ENCODE measurements around the gene GALNS. TPM values are rescaled to one million over a fixed set of nuclear protein-coding genes. Genes with fewer than 3 reads are reported as not detected.
"Not testable (repeated sequence)": the region's sequence is repeated elsewhere in the genome, so short reads cannot be mapped to it uniquely, and the experiment has no call there.

Gene GALNS, protein sequence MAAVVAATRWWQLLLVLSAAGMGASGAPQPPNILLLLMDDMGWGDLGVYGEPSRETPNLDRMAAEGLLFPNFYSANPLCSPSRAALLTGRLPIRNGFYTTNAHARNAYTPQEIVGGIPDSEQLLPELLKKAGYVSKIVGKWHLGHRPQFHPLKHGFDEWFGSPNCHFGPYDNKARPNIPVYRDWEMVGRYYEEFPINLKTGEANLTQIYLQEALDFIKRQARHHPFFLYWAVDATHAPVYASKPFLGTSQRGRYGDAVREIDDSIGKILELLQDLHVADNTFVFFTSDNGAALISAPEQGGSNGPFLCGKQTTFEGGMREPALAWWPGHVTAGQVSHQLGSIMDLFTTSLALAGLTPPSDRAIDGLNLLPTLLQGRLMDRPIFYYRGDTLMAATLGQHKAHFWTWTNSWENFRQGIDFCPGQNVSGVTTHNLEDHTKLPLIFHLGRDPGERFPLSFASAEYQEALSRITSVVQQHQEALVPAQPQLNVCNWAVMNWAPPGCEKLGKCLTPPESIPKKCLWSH
- 28.9 and 34.1 TPM in 2 replicates for total RNA-seq (2014; rRNA removed; shearing (Covaris generic))

DNA sequence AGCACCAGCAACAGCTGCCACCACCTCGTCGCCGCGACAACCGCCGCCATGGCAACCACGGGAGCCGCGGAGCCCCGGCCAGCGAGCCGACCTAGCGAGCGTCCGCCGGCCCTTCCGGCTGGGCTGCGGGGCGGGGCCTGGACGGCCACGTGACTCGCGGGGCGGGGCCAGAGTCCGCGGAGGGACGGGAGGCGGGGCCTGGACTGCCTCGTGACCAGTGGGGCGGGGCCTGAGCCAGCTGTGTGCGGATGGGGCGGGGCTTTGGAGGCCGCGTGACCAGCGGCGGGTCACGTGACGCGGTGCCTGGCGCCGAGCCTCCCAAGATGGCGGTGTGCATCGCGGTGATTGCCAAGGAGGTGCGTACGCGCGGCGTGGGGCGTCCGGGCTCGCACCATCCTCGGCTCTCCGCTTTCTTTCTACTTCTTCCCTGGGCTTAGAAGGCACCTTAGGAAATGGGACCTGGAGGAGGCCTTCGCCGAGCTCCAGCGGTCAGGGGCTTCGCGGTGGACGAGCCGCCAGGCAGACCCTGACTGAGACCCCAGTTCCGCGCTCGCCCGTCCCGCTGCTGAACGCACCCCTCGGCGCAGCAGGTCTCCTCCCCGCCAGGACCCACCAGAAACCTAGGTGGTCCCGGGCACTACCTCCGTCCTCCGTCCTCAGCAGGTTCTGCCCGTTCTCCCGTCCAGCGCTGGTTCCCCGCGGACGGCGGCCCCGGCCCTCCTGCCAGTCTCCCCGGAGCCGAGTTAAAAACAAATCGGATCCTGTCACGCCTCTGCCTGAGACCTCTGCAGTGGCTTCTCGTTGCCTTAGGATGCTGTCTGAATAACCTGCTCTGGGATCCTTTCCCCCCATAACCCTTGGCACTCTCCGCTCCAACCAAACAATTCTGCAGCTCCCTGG, at the start of gene GALNS, which contains the start of gene TRAPPC2L:
GALNS (minus strand) TSS at position 120 of the 900 bp plus-strand sequence; CDS start at position 50, 70 bp downstream.
TRAPPC2L (plus strand) TSS at position 300 of the 900 bp plus-strand sequence; CDS start at position 324, 24 bp downstream.
- peak; percentile 89 for DNase-seq (ENCODE audit: low read depth)

DNA sequence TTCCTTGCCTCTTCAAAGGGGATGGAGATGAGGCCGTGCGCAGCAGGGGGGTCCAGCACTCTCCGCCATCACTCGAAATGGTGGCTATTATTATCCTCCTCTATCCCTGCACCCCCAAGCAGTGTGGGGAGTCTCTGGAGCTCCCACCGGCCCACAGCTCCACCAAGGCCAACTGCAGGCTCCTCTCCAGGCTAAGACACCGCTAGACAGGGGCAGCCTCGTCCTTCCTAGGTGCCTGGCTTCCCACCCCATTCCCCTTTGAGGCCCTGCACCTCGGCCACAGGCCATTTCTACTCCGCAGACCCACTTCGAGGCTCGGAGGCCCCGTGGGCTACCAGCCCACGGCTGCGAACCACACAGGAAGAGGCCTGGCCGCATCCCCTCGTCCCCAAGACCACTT, 49.3 kb upstream of the GALNS start:
- DNase-seq (ENCODE audit: low read depth): no peak

- DNase-seq (ENCODE audit: low read depth): no peak
Measured at GRCh38 chr16:88905563-88905962, 48.8 kb upstream of the GALNS start.

- no peak for DNase-seq (ENCODE audit: low read depth)
Measured at GRCh38 chr16:88904676-88905365, 48.1 kb upstream of the GALNS start.

- no peak for DNase-seq (ENCODE audit: low read depth)
Measured at GRCh38 chr16:88903267-88903666, 46.5 kb upstream of the GALNS start.

DNA sequence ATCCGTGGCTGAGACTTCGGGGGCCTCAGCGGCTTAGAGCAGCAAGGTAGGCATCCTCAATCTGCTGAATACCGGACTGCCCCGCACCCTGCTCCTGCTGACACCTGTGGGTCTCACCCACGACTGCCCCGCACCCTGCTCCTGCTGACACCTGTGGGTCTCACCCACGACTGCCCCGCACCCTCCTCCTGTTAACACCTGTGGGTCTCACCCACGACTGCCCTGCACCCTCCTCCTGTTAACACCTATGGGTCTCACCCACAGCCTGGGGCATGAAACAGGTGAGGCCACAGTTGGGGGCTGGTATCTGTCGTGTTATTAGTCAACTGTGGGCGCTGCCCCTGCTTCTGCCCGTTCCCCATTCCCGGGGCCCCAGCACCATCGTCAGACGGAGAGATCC, 46.0 kb upstream of the GALNS start:
- no peak for DNase-seq (ENCODE audit: low read depth)

- no peak for DNase-seq (ENCODE audit: low read depth)
Measured at GRCh38 chr16:88901718-88902337, 45.1 kb upstream of the GALNS start.

DNA sequence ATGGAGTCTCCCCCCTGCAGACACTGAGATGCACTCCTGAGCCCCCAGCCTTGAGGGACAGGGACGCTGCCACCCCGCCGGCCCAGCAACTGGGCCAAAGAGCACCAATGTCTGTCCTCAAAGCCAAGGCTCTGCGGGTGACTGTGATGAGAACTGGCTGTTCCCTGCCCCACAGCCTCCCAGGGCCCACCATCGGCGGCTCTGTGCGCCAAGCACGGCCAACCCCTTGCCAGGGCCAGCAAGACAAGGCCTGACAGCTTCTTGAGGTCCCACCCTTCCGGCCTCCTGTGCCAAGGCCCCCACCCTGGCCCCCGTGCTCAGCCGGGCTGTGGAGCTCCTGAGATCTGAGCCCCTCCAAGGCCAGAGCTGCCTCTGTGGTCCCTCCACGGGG, 43.9 kb upstream of the GALNS start:
- no peak for DNase-seq (ENCODE audit: low read depth)

GRCh38 chr16:88899901-88900661, 43.3 kb upstream of the GALNS start:
- DNase-seq (ENCODE audit: low read depth): no peak

GRCh38 chr16:88897696-88898425, 41.1 kb upstream of the GALNS start:
- DNase-seq (ENCODE audit: low read depth): no peak

GRCh38 chr16:88896238-88897070, 39.7 kb upstream of the GALNS start:
- no peak for DNase-seq (ENCODE audit: low read depth)

DNA sequence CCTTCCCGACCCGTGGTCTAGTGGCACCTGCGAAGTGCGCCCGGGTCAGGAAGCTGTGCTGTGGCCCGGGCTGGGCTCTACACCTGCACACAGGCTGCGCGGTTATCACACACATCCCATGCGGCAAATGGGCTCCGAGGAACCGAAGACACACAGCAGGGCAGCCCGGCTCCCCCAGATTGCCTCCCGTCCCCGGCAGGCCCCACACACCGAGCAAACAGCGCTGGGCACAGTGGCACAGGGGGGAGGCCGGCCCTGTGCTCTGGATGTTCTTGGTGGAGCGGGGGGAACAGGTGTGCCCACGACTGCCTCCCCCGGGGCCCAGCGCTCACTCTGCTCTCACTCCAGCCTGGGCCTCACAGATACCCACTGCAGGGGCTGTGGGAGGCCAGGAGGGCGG, 38.6 kb upstream of the GALNS start:
- no peak for DNase-seq (ENCODE audit: low read depth)

- DNase-seq (ENCODE audit: low read depth): no peak
Measured at GRCh38 chr16:88894681-88895300, 38.0 kb upstream of the GALNS start.

- DNase-seq (ENCODE audit: low read depth): not testable (repeated sequence)
Measured at GRCh38 chr16:88894266-88894665, 37.5 kb upstream of the GALNS start.

DNA sequence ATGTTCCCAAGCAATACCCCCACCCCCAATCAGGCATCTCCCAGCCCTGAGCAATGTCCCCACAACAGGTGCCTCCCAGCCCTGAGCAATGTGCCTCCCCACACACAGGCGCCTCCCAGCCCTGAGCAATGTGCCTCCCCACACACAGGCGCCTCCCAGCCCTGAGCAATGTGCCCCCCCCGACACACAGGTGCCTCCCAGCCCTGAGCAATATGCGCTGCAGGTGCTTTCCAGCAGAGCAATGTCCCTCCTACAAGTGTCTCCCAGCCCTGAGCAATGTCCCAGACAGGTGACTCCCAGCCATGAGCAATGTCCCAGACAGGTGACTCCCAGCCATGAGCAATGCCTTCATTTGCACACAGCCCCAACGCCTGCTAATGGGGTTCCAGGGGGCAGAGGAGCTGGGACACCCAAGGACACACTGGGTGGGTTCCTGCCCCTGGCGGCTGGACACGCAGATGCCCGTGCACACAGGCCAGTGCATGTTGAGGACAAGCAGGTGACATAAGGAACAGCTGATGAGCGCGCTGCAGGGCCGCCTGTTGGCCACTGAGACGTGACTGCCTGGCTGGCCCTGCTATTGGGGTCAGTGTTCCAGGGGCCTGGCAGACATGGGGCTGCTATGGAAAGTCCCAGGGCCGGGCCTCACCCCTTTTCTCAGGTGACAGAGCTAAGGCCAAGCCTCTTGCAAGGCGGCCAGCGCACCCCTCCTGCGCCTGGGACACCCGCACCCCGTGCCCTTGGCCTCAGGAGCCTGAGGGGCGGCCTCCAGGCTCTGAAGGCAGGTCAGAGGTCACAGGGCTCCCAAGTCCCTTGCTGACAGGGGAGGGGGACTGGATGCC, 36.6 kb upstream of the GALNS start:
- DNase-seq (ENCODE audit: low read depth): no peak

GRCh38 chr16:88892065-88892464, 35.3 kb upstream of the GALNS start:
- DNase-seq (ENCODE audit: low read depth): no peak

- DNase-seq (ENCODE audit: low read depth): no peak
Measured at GRCh38 chr16:88891083-88891482, 34.3 kb upstream of the GALNS start.
